ENCODE results near the gene DDN.

DNA sequence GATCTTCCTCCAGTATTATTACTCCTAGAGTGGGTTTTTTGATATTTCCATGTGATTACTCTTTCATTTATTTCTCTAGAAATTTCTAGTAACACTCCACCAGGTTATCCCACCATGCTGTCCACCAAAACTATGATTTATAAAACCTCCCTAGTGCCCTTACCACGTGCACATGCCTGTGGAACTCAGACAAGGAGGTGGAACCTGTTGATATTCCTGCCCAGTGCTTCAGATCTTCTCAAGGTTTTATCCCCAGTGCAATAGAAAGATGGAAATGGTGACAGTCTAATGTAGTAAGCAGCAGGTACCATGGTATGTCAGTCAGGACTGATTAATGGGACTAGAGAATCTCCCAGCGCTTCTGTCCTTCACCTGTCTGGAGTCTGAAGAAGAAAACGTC is 38.3 kb downstream of the DDN start:
- TF ChIP-seq NBN (IDR thresholded peaks at IDR 0.05) (no peak), JUND (IDR thresholded peaks at IDR 0.05; ENCODE audit: low read depth, low read length) (no peak), POLR2AphosphoS5 (IDR thresholded peaks at IDR 0.05; ENCODE audit: low read length) (no peak), TCF12 (IDR thresholded peaks at IDR 0.05; ENCODE audit: low read depth, low read length) (no peak), SIN3A (IDR thresholded peaks at IDR 0.05; ENCODE audit: low read depth, low read length) (no peak), TCF7 (IDR thresholded peaks at IDR 0.05; ENCODE audit: borderline replicate concordance) (no peak), RCOR1 (conservative IDR thresholded peaks at IDR 0.05; ENCODE audit: low read depth, low read length) (no peak)
- TF ChIP-seq, protein P1, sequence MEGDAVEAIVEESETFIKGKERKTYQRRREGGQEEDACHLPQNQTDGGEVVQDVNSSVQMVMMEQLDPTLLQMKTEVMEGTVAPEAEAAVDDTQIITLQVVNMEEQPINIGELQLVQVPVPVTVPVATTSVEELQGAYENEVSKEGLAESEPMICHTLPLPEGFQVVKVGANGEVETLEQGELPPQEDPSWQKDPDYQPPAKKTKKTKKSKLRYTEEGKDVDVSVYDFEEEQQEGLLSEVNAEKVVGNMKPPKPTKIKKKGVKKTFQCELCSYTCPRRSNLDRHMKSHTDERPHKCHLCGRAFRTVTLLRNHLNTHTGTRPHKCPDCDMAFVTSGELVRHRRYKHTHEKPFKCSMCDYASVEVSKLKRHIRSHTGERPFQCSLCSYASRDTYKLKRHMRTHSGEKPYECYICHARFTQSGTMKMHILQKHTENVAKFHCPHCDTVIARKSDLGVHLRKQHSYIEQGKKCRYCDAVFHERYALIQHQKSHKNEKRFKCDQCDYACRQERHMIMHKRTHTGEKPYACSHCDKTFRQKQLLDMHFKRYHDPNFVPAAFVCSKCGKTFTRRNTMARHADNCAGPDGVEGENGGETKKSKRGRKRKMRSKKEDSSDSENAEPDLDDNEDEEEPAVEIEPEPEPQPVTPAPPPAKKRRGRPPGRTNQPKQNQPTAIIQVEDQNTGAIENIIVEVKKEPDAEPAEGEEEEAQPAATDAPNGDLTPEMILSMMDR (IDR thresholded peaks at IDR 0.05 in 2 of 3, conservative IDR thresholded peaks at IDR 0.05 in 1 of 3; ENCODE audit: control insufficient read depth in 2 of 3, extremely low read depth in 1 of 3, insufficient read depth in 1 of 3, low read depth in 3 of 3, low read length in 3 of 3) = no peak

Data from GM12878 (cell line).